OCI-LY1 (cell line): ENCODE data around the gene CDH13.

Experiments used
- H2AFZ ChIP-seq: fragments of 200-600 bp; sonication (generic), shearing (Covaris generic); 2 replicates; pipeline ENCODE4 v1.6.0; 2014; ENCODE audit warnings: antibody characterized with exemption, mild to moderate bottlenecking, low read length
- H3F3A ChIP-seq: fragments of 200-600 bp; sonication (generic), shearing (Covaris generic); 2 replicates; pipeline ENCODE4 v1.6.0; 2014; ENCODE audit warnings: mild to moderate bottlenecking, antibody characterized with exemption, low read length, moderate library complexity; ENCODE audit not compliant: insufficient read depth
- H3K27ac ChIP-seq: fragments of 200-600 bp; sonication (generic); 2 replicates; pipeline ENCODE4 v1.5.1; 2014; ENCODE audit warnings: low read length, mixed run types, mild to moderate bottlenecking, low read depth; ENCODE audit not compliant: poor library complexity, severe bottlenecking
- H3K27me3 ChIP-seq: fragments of 200-600 bp; sonication (generic); 2 replicates; pipeline ENCODE4 v1.6.0; 2014; ENCODE audit warnings: antibody characterized with exemption, mild to moderate bottlenecking, low read length, moderate library complexity; ENCODE audit not compliant: insufficient read depth
- H3K36me3 ChIP-seq: fragments of 200-600 bp; sonication (generic); 2 replicates; pipeline ENCODE4 v1.6.1; 2014; ENCODE audit warnings: mild to moderate bottlenecking, antibody characterized with exemption, low read length, moderate library complexity, mixed read lengths; ENCODE audit not compliant: insufficient read depth
- H3K4me1 ChIP-seq: fragments of 200-600 bp; sonication (generic); 2 replicates; pipeline ENCODE4 v1.5.1; 2014; ENCODE audit warnings: mild to moderate bottlenecking, low read length, moderate library complexity; ENCODE audit not compliant: insufficient read depth, severe bottlenecking
- H3K4me2 ChIP-seq: fragments of 200-600 bp; sonication (generic), shearing (Covaris generic); 2 replicates; pipeline ENCODE4 v1.6.1; 2014; ENCODE audit warnings: low read length
- H3K4me3 ChIP-seq: fragments of 200-600 bp; sonication (generic); 2 replicates; pipeline ENCODE4 v1.5.1; 2014; ENCODE audit warnings: low read length, low read depth, mild to moderate bottlenecking, mixed read lengths; ENCODE audit not compliant: poor library complexity, severe bottlenecking
- H3K79me2 ChIP-seq: fragments of 200-600 bp; shearing (Covaris generic); 2 replicates; pipeline ENCODE4 v1.6.1; 2016; ENCODE audit warnings: mixed run types, low read length, mixed read lengths; ENCODE audit not compliant: insufficient read depth
- H3K9ac ChIP-seq: fragments of 200-600 bp; sonication (generic), shearing (Covaris generic); 2 replicates; pipeline ENCODE4 v1.6.1; 2014; ENCODE audit warnings: mild to moderate bottlenecking, low read length, mixed read lengths
- H3K9me2 ChIP-seq: fragments of 200-600 bp; sonication (generic), shearing (Covaris generic); 2 replicates; pipeline ENCODE4 v1.6.1; 2014; ENCODE audit warnings: low read depth, mild to moderate bottlenecking, low read length, mixed read lengths
- H3K9me3 ChIP-seq: fragments of 200-600 bp; shearing (Covaris generic); 2 replicates; pipeline ENCODE4 v1.6.1; 2014; ENCODE audit warnings: low read length, mixed read lengths
- H4K20me1 ChIP-seq: fragments of 200-600 bp; sonication (generic), shearing (Covaris generic); 2 replicates; pipeline ENCODE4 v1.6.0; 2016; ENCODE audit warnings: mild to moderate bottlenecking, low read length; ENCODE audit not compliant: insufficient read depth
- EZH2 ChIP-seq: fragments of 200-600 bp; sonication (generic), shearing (Covaris generic); IDR thresholded peaks from 2 replicates; pipeline ENCODE4 v1.8.0; 2017; ENCODE audit warnings: borderline replicate concordance, mixed run types, mild to moderate bottlenecking, antibody characterized with exemption, low read length, moderate library complexity, mixed read lengths
- TF ChIP-seq, protein P1 (sequence below): fragments of 200-600 bp; sonication (generic), shearing (Covaris generic); IDR thresholded peaks from 2 replicates; pipeline ENCODE4 v1.5.1; 2017; ENCODE audit warnings: mild to moderate bottlenecking, antibody characterized with exemption, low read length, moderate library complexity, mixed read lengths

The CDH13 gene

GRCh38 chr16:83066011-83066410 is 439.2 kb downstream of the CDH13 start:
- no peak overlapping the region for H3K27ac ChIP-seq
- H3F3A ChIP-seq: no peaks in the 10 kb centered on the region
- no peaks in the 10 kb centered on the region for H4K20me1 ChIP-seq
- 0 out of 2 replicates have a peak, but pooled peaks cover 5% of the 10 kb centered on the region for H3K9me3 ChIP-seq
- no peaks in the 10 kb centered on the region for H3K36me3 ChIP-seq
- no peaks in the 10 kb centered on the region for H3K9me2 ChIP-seq
- no peak overlapping the region for H3K4me2 ChIP-seq
- H3K27me3 ChIP-seq: no peaks in the 10 kb centered on the region
- no peak overlapping the region for H2AFZ ChIP-seq
- H3K4me3 ChIP-seq: no peak overlapping the region
- no peaks in the 10 kb centered on the region for H3K4me1 ChIP-seq
- no peaks in the 10 kb centered on the region for H3K79me2 ChIP-seq
- TF ChIP-seq, protein P1, sequence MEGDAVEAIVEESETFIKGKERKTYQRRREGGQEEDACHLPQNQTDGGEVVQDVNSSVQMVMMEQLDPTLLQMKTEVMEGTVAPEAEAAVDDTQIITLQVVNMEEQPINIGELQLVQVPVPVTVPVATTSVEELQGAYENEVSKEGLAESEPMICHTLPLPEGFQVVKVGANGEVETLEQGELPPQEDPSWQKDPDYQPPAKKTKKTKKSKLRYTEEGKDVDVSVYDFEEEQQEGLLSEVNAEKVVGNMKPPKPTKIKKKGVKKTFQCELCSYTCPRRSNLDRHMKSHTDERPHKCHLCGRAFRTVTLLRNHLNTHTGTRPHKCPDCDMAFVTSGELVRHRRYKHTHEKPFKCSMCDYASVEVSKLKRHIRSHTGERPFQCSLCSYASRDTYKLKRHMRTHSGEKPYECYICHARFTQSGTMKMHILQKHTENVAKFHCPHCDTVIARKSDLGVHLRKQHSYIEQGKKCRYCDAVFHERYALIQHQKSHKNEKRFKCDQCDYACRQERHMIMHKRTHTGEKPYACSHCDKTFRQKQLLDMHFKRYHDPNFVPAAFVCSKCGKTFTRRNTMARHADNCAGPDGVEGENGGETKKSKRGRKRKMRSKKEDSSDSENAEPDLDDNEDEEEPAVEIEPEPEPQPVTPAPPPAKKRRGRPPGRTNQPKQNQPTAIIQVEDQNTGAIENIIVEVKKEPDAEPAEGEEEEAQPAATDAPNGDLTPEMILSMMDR: no peak
- TF ChIP-seq EZH2: no peak
- H3K9ac ChIP-seq: no peak overlapping the region

DNA sequence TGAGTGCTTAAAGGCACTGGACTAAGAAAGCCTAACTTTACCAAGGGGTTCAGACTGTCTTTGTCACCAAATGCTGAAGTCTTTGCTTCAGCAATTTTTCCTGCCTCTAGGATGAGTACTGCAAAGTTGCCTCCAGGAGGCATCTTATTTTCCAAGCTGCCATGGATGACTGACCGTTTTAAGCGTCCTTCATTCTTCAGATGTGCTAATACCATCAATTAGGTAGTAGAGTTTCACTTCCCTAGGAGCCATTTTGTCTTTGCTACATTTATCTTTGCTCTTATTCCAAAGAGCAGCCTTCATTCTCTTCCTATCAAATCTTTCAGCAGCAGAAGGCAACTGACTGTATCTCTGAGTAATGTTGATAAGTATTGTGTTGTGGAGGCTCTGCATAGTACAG is 440.1 kb downstream of the CDH13 start:
- Histone ChIP-seq H3K27me3 (no peaks in the 10 kb centered on the region), H3K9me2 (no peaks in the 10 kb centered on the region), H3K9me3 (0 out of 2 replicates have a peak, but pooled peaks cover 5% of the 10 kb centered on the region), H3K4me2 (no peak overlapping the region), H3K9ac (no peak overlapping the region), H3F3A (no peaks in the 10 kb centered on the region), H3K4me1 (no peaks in the 10 kb centered on the region), H3K4me3 (no peak overlapping the region), H3K79me2 (no peaks in the 10 kb centered on the region), H4K20me1 (no peaks in the 10 kb centered on the region), H3K27ac (no peak overlapping the region), H2AFZ (no peak overlapping the region), H3K36me3 (no peaks in the 10 kb centered on the region)
- TF ChIP-seq, protein P1: no peak
- TF ChIP-seq EZH2: no peak

GRCh38 chr16:83068686-83069085 is 441.9 kb downstream of the CDH13 start:
- no peak for TF ChIP-seq EZH2
- TF ChIP-seq, protein P1: no peak
- Histone ChIP-seq H3K36me3 (no peaks in the 10 kb centered on the region), H4K20me1 (no peaks in the 10 kb centered on the region), H3K4me2 (no peak overlapping the region), H3K27me3 (no peaks in the 10 kb centered on the region), H3K9ac (no peak overlapping the region), H3K4me1 (no peaks in the 10 kb centered on the region), H3K9me3 (0 out of 2 replicates have a peak, but pooled peaks cover 5% of the 10 kb centered on the region), H3K9me2 (no peaks in the 10 kb centered on the region), H3K4me3 (no peak overlapping the region), H3K27ac (no peak overlapping the region), H2AFZ (no peak overlapping the region), H3K79me2 (no peaks in the 10 kb centered on the region), H3F3A (no peaks in the 10 kb centered on the region)
